GM12865 (cell line): Measurements from ENCODE around the gene SIGLEC9.

ENCODE experiments used
- DNase-seq: peaks from one replicate; pipeline ENCODE4 v3.0.0; 2010; ENCODE audit warnings: low read depth
- H3K4me3 ChIP-seq: 2 replicates; pipeline ENCODE4 v1.5.1; 2011; ENCODE audit warnings: mild to moderate bottlenecking, low read depth, low read length, control low read depth
- CTCF ChIP-seq: IDR thresholded peaks from 2 replicates; pipeline ENCODE4 v1.5.1; 2011; ENCODE audit warnings: low read length, control low read depth, low read depth, inconsistent platforms; ENCODE audit not compliant: insufficient read depth; ENCODE audit errors: missing control alignments

SIGLEC9 gene

GRCh38 chr19:51127755-51128154 is 3.0 kb downstream of the SIGLEC9 start:
- no peak for TF ChIP-seq CTCF

GRCh38 chr19:51128227-51128626 is 3.5 kb downstream of the SIGLEC9 start:
- no peak for DNase-seq
- no peak overlapping the region for H3K4me3 ChIP-seq
- no peak for TF ChIP-seq CTCF

More at GRCh38 chr19:51127755-51128154, 3.0 kb downstream of the SIGLEC9 start:
- DNase-seq, result no peak
- H3K4me3 ChIP-seq, result no peak overlapping the region

GRCh38 chr19:51129716-51130115 is 5.0 kb downstream of the SIGLEC9 start:
- H3K4me3 ChIP-seq, result no peak overlapping the region
- no peak for TF ChIP-seq CTCF
- no peak for DNase-seq

- no peak for DNase-seq
- no peak overlapping the region for H3K4me3 ChIP-seq
- no peak for TF ChIP-seq CTCF
Measured at GRCh38 chr19:51131780-51132680, 7.3 kb downstream of the SIGLEC9 start.

- TF ChIP-seq CTCF, result no peak
- H3K4me3 ChIP-seq, result no peak overlapping the region
- DNase-seq, result no peak
Measured at GRCh38 chr19:51135004-51135403, 10.3 kb downstream of the SIGLEC9 start.

GRCh38 chr19:51135986-51136762 is 11.5 kb downstream of the SIGLEC9 start:
- H3K4me3 ChIP-seq, result no peak overlapping the region
- TF ChIP-seq CTCF, result no peak
- DNase-seq, result no peak
